A549 (cell line): ENCODE data around the gene LCE1A. TPM values are rescaled to one million over a fixed set of nuclear protein-coding genes. Genes with fewer than 3 reads are reported as not detected.

ENCODE experiments used
- ATAC-seq, 2 experiments: fragments of 200-7000 bp in 1 of 2; fragments of >200 bp in 1 of 2; cut with Nextera tagmentation in 1 of 2; cut with Tn5 transposase in 1 of 2; 3 replicates each; pipeline versions ENCODE4 v1.8.0 to v1.9.1; 2018 to 2020; ENCODE audit warnings: mild to moderate bottlenecking in 1 of 2, moderate library complexity in 1 of 2
- CTCF ChIA-PET: fragments of 300-600 bp; sonication (Branson Sonifier 250); formaldehyde crosslinking; extraction: SDS; loops from one replicate; lab custom pipeline; 2021; ENCODE audit warnings: antibody characterized with exemption, inconsistent platforms; lab: Yijun Ruan, JAX
- POLR2A ChIA-PET: fragments of 350-600 bp; formaldehyde crosslinking; extraction: SDS; loops from one replicate; lab custom pipeline; 2021; ENCODE audit warnings: antibody characterized with exemption, inconsistent platforms; lab: Yijun Ruan, JAX
- DNase-seq, 2 experiments: peaks; one replicate each; pipeline versions ENCODE4 v3.0.0 to v3.0.0-alpha.2; 2011 to 2016; ENCODE audit warnings: low read depth in 1 of 2, low spot score in 1 of 2
- FAIRE-seq: peaks from 2 replicates; lab custom pipeline; 2011; peaks lifted over from hg19 to GRCh38; lab: Jason Lieb, UNC
- H3K27ac ChIP-seq, 2 experiments: fragments of >200 bp; sonication (Bioruptor Twin); formaldehyde crosslinking; 3 replicates each; pipeline ENCODE4 v1.5.1; 2016 to 2017
- H3K4me1 ChIP-seq: fragments of >200 bp; sonication (Bioruptor Twin); formaldehyde crosslinking; 3 replicates; pipeline ENCODE4 v1.6.1; 2016
- H3K4me2 ChIP-seq: fragments of >200 bp; sonication (Bioruptor Twin); formaldehyde crosslinking; 3 replicates; pipeline ENCODE4 v1.6.1; 2016
- H3K4me3 ChIP-seq: fragments of >200 bp; sonication (Bioruptor Twin); formaldehyde crosslinking; 3 replicates; pipeline ENCODE4 v1.5.1; 2016
- H3K9me3 ChIP-seq: fragments of >200 bp; sonication (Bioruptor Twin); formaldehyde crosslinking; 3 replicates; pipeline ENCODE4 v1.6.1; 2016
- CBX8 ChIP-seq: fragments of 200-600 bp; sonication (generic); IDR thresholded peaks from 2 replicates; pipeline ENCODE4 v1.6.1; 2016
- HOXB13 ChIP-seq: fragments of 250-450 bp; sonication (Bioruptor Pico); IDR thresholded peaks from 2 replicates; pipeline ENCODE4 v1.5.0; 2020; ENCODE audit warnings: low read depth, mild to moderate bottlenecking, moderate library complexity
- PHF8 ChIP-seq: fragments of 200-600 bp; sonication (generic); IDR thresholded peaks from 2 replicates; pipeline ENCODE4 v1.6.1; 2016; ENCODE audit warnings: low read depth, mild to moderate bottlenecking, antibody characterized with exemption, moderate library complexity, borderline replicate concordance
- RNF2 ChIP-seq: fragments of 200-600 bp; sonication (generic); IDR thresholded peaks from 2 replicates; pipeline ENCODE4 v1.6.1; 2016; ENCODE audit warnings: low read depth, mild to moderate bottlenecking, antibody characterized with exemption, moderate library complexity, borderline replicate concordance
- SMC3 ChIP-seq: fragments of >200 bp; sonication (Bioruptor Twin); formaldehyde crosslinking; IDR thresholded peaks from 3 replicates; pipeline ENCODE4 v1.6.1; 2018; ENCODE audit warnings: inconsistent platforms
- WGBS: methylation state at CpG from one replicate; pipeline ENCODE4 v1.1.6; 2017; ENCODE audit errors: missing lambda C conversion rate; 5-methylcytosine and 5-hydroxymethylcytosine counted together
- polyA plus RNA-seq, 4 experiments: library from polyadenylated mRNA; depleted of rRNA in 3 of 4; stranded (reverse); fragments of >200 nt; fragmentation: RNase III in 1 of 4; extraction: RNeasy Plus Mini Kit Qiagen cat#74134 plus additional on column Dnase treatment in 1 of 4; gene quantifications; 2 replicates in 3 of 4; 3 replicates in 1 of 4; pipeline ENCODE4 v1.2.3, GENCODE V29; 2011 to 2017
- TF ChIP-seq, protein P1 (sequence below): fragments of 150-350 bp; IDR thresholded peaks from 2 replicates; pipeline ENCODE4 v1.6.1; 2014; ENCODE audit warnings: low read depth, mild to moderate bottlenecking, low read length
- TF ChIP-seq, protein P2 (sequence below): IDR thresholded peaks from 2 replicates; pipeline ENCODE4 v1.6.1; 2012

Gene LCE1A
- polyA plus RNA-seq, 2 of the 4 experiments (the other 2 are of a cell fraction): not detected

DNA sequence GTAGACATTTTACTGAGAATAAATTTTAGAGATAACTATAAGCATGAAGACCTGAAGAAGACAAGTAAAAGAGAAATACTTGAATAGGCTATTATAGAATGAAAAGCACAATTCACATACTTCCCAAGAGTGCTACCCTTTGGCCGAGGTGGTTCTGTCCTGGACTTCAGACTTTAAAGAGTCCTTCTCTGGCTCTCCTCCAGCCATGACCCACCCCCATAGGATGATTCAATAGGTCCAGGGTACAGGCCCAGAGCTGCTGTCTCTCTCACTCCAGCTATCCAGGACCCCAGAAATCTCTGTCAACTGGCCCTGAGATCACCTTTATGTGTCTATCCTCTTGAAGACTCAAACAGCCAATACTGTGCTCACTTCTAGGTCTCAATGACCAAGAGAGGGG is 49.6 kb downstream of the LCE1A start:
- FAIRE-seq: no peak
- no peak for ATAC-seq
- no peak overlapping the region for H3K4me2 ChIP-seq
- POLR2A ChIA-PET: no interaction called here
- H3K9me3 ChIP-seq: no peaks in the 10 kb centered on the region
- DNase-seq: no peak
- CTCF ChIA-PET: interaction anchor here (1.6 kb wide), 1 partner anchor 49 kb away, joined by 10 read pairs; no protein-coding TSS in a partner anchor
- WGBS: 4% methylated on average over 1 of the region's 1 CpG
- no peaks in the 10 kb centered on the region for H3K4me1 ChIP-seq
- TF ChIP-seq, protein P1, sequence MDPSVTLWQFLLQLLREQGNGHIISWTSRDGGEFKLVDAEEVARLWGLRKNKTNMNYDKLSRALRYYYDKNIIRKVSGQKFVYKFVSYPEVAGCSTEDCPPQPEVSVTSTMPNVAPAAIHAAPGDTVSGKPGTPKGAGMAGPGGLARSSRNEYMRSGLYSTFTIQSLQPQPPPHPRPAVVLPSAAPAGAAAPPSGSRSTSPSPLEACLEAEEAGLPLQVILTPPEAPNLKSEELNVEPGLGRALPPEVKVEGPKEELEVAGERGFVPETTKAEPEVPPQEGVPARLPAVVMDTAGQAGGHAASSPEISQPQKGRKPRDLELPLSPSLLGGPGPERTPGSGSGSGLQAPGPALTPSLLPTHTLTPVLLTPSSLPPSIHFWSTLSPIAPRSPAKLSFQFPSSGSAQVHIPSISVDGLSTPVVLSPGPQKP: no peak
- TF ChIP-seq PHF8 (no peak), HOXB13 (CRISPR knock-in tag) (no peak), RNF2 (no peak), SMC3 (no peak), CBX8 (no peak)
- TF ChIP-seq, protein P2, sequence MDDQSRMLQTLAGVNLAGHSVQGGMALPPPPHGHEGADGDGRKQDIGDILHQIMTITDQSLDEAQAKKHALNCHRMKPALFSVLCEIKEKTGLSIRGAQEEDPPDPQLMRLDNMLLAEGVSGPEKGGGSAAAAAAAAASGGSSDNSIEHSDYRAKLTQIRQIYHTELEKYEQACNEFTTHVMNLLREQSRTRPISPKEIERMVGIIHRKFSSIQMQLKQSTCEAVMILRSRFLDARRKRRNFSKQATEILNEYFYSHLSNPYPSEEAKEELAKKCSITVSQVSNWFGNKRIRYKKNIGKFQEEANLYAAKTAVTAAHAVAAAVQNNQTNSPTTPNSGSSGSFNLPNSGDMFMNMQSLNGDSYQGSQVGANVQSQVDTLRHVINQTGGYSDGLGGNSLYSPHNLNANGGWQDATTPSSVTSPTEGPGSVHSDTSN: no peak
- no peak overlapping the region for H3K27ac ChIP-seq
- no peak overlapping the region for H3K4me3 ChIP-seq

Other genes starting within 250 kb of the LCE1A start
- 0.23 and 0.36 TPM in 2 replicates for gene LCE3D, start 247.0 kb upstream of the LCE1A start, polyA plus RNA-seq (2011; rRNA removed)
- gene LCE3D, start 247.0 kb upstream of the LCE1A start, polyA plus RNA-seq (2017; fragmentation: RNase III; extraction: RNeasy Plus Mini Kit Qiagen cat#74134 plus additional on column Dnase treatment): 0.18 to 0.39 TPM (median 0.18 TPM) in 3 replicates
- gene LCE3C, start 227.2 kb upstream of the LCE1A start, polyA plus RNA-seq (2011; rRNA removed): not detected in 2 replicates
- gene LCE3C, start 227.2 kb upstream of the LCE1A start, polyA plus RNA-seq (2017; fragmentation: RNase III; extraction: RNeasy Plus Mini Kit Qiagen cat#74134 plus additional on column Dnase treatment): not detected in 3 replicates
- gene LCE3B, start 213.7 kb upstream of the LCE1A start, polyA plus RNA-seq (2011; rRNA removed): not detected in 2 replicates
- gene LCE3B, start 213.7 kb upstream of the LCE1A start, polyA plus RNA-seq (2017; fragmentation: RNase III; extraction: RNeasy Plus Mini Kit Qiagen cat#74134 plus additional on column Dnase treatment): not detected in 3 replicates
- gene LCE3A, start 204.4 kb upstream of the LCE1A start, polyA plus RNA-seq (2011; rRNA removed): not detected in 2 replicates
- not detected in 3 replicates for gene LCE3A, start 204.4 kb upstream of the LCE1A start, polyA plus RNA-seq (2017; fragmentation: RNase III; extraction: RNeasy Plus Mini Kit Qiagen cat#74134 plus additional on column Dnase treatment)
- gene LCE2D, start 164.1 kb upstream of the LCE1A start, polyA plus RNA-seq (2011; rRNA removed): not detected in 2 replicates
- not detected in 3 replicates for gene LCE2D, start 164.1 kb upstream of the LCE1A start, polyA plus RNA-seq (2017; fragmentation: RNase III; extraction: RNeasy Plus Mini Kit Qiagen cat#74134 plus additional on column Dnase treatment)
- gene LCE2C, start 152.2 kb upstream of the LCE1A start, polyA plus RNA-seq (2011; rRNA removed): not detected in 2 replicates
- gene LCE2C, start 152.2 kb upstream of the LCE1A start, polyA plus RNA-seq (2017; fragmentation: RNase III; extraction: RNeasy Plus Mini Kit Qiagen cat#74134 plus additional on column Dnase treatment): not detected in 3 replicates
- not detected in 2 replicates for gene LCE2B, start 141.3 kb upstream of the LCE1A start, polyA plus RNA-seq (2011; rRNA removed)
- not detected in 3 replicates for gene LCE2B, start 141.3 kb upstream of the LCE1A start, polyA plus RNA-seq (2017; fragmentation: RNase III; extraction: RNeasy Plus Mini Kit Qiagen cat#74134 plus additional on column Dnase treatment)
- gene LCE2A, start 129.1 kb upstream of the LCE1A start, polyA plus RNA-seq (2011; rRNA removed): not detected in 2 replicates
- gene LCE2A, start 129.1 kb upstream of the LCE1A start, polyA plus RNA-seq (2017; fragmentation: RNase III; extraction: RNeasy Plus Mini Kit Qiagen cat#74134 plus additional on column Dnase treatment): not detected in 3 replicates
- not detected in 2 replicates for gene LCE4A, start 119.3 kb upstream of the LCE1A start, polyA plus RNA-seq (2011; rRNA removed)
- not detected in 3 replicates for gene LCE4A, start 119.3 kb upstream of the LCE1A start, polyA plus RNA-seq (2017; fragmentation: RNase III; extraction: RNeasy Plus Mini Kit Qiagen cat#74134 plus additional on column Dnase treatment)
- not detected in 2 replicates for gene KPRP, start 69.4 kb upstream of the LCE1A start, polyA plus RNA-seq (2011; rRNA removed)
- gene KPRP, start 69.4 kb upstream of the LCE1A start, polyA plus RNA-seq (2017; fragmentation: RNase III; extraction: RNeasy Plus Mini Kit Qiagen cat#74134 plus additional on column Dnase treatment): not detected in 3 replicates
- not detected in 2 replicates for gene LCE1F, start 52.3 kb upstream of the LCE1A start, polyA plus RNA-seq (2011; rRNA removed)
- gene LCE1F, start 52.3 kb upstream of the LCE1A start, polyA plus RNA-seq (2017; fragmentation: RNase III; extraction: RNeasy Plus Mini Kit Qiagen cat#74134 plus additional on column Dnase treatment): not detected in 3 replicates
- gene LCE1E, start 41.2 kb upstream of the LCE1A start, polyA plus RNA-seq (2011; rRNA removed): not detected in 2 replicates
- gene LCE1E, start 41.2 kb upstream of the LCE1A start, polyA plus RNA-seq (2017; fragmentation: RNase III; extraction: RNeasy Plus Mini Kit Qiagen cat#74134 plus additional on column Dnase treatment): not detected in 3 replicates
- gene LCE1D, start 30.8 kb upstream of the LCE1A start, polyA plus RNA-seq (2011; rRNA removed): not detected in 2 replicates
- not detected in 3 replicates for gene LCE1D, start 30.8 kb upstream of the LCE1A start, polyA plus RNA-seq (2017; fragmentation: RNase III; extraction: RNeasy Plus Mini Kit Qiagen cat#74134 plus additional on column Dnase treatment)
- not detected in 2 replicates for gene LCE1C, start 20.8 kb upstream of the LCE1A start, polyA plus RNA-seq (2011; rRNA removed)
- not detected in 3 replicates for gene LCE1C, start 20.8 kb upstream of the LCE1A start, polyA plus RNA-seq (2017; fragmentation: RNase III; extraction: RNeasy Plus Mini Kit Qiagen cat#74134 plus additional on column Dnase treatment)
- gene LCE1B, start 15.5 kb upstream of the LCE1A start, polyA plus RNA-seq (2011; rRNA removed): not detected in 2 replicates
- gene LCE1B, start 15.5 kb upstream of the LCE1A start, polyA plus RNA-seq (2017; fragmentation: RNase III; extraction: RNeasy Plus Mini Kit Qiagen cat#74134 plus additional on column Dnase treatment): not detected in 3 replicates
- gene LCE6A, start 15.4 kb downstream of the LCE1A start, polyA plus RNA-seq (2011; rRNA removed): not detected in 2 replicates
- not detected in 3 replicates for gene LCE6A, start 15.4 kb downstream of the LCE1A start, polyA plus RNA-seq (2017; fragmentation: RNase III; extraction: RNeasy Plus Mini Kit Qiagen cat#74134 plus additional on column Dnase treatment)
- not detected in 2 replicates for gene LCE7A, start 32.5 kb downstream of the LCE1A start, polyA plus RNA-seq (2011; rRNA removed)
- gene LCE7A, start 32.5 kb downstream of the LCE1A start, polyA plus RNA-seq (2017; fragmentation: RNase III; extraction: RNeasy Plus Mini Kit Qiagen cat#74134 plus additional on column Dnase treatment): not detected in 3 replicates
- gene SMCP, start 50.8 kb downstream of the LCE1A start, polyA plus RNA-seq (2011; rRNA removed): not detected in 2 replicates
- gene SMCP, start 50.8 kb downstream of the LCE1A start, polyA plus RNA-seq (2017; fragmentation: RNase III; extraction: RNeasy Plus Mini Kit Qiagen cat#74134 plus additional on column Dnase treatment): not detected in 3 replicates
- not detected in 2 replicates for gene IVL, start 81.1 kb downstream of the LCE1A start, polyA plus RNA-seq (2011; rRNA removed)
- gene IVL, start 81.1 kb downstream of the LCE1A start, polyA plus RNA-seq (2017; fragmentation: RNase III; extraction: RNeasy Plus Mini Kit Qiagen cat#74134 plus additional on column Dnase treatment): not detected in 3 replicates
- not detected in 2 replicates for gene SPRR5, start 119.7 kb downstream of the LCE1A start, polyA plus RNA-seq (2011; rRNA removed)
- not detected in 3 replicates for gene SPRR5, start 119.7 kb downstream of the LCE1A start, polyA plus RNA-seq (2017; fragmentation: RNase III; extraction: RNeasy Plus Mini Kit Qiagen cat#74134 plus additional on column Dnase treatment)
- gene SPRR4, start 143.2 kb downstream of the LCE1A start, polyA plus RNA-seq (2011; rRNA removed): not detected in 2 replicates
- gene SPRR4, start 143.2 kb downstream of the LCE1A start, polyA plus RNA-seq (2017; fragmentation: RNase III; extraction: RNeasy Plus Mini Kit Qiagen cat#74134 plus additional on column Dnase treatment): not detected in 3 replicates
- not detected in 2 replicates for gene SPRR1A, start 156.6 kb downstream of the LCE1A start, polyA plus RNA-seq (2011; rRNA removed)
- gene SPRR1A, start 156.6 kb downstream of the LCE1A start, polyA plus RNA-seq (2017; fragmentation: RNase III; extraction: RNeasy Plus Mini Kit Qiagen cat#74134 plus additional on column Dnase treatment): not detected in 3 replicates
- not detected in 2 replicates for gene SPRR3, start 174.3 kb downstream of the LCE1A start, polyA plus RNA-seq (2011; rRNA removed)
- gene SPRR3, start 174.3 kb downstream of the LCE1A start, polyA plus RNA-seq (2017; fragmentation: RNase III; extraction: RNeasy Plus Mini Kit Qiagen cat#74134 plus additional on column Dnase treatment): not detected in 3 replicates
- gene SPRR1B, start 203.7 kb downstream of the LCE1A start, polyA plus RNA-seq (2011; rRNA removed): not detected in 2 replicates
- gene SPRR1B, start 203.7 kb downstream of the LCE1A start, polyA plus RNA-seq (2017; fragmentation: RNase III; extraction: RNeasy Plus Mini Kit Qiagen cat#74134 plus additional on column Dnase treatment): not detected in 3 replicates
- gene SPRR2D, start 213.6 kb downstream of the LCE1A start, polyA plus RNA-seq (2011; rRNA removed): not detected in 2 replicates
- not detected in 3 replicates for gene SPRR2D, start 213.6 kb downstream of the LCE1A start, polyA plus RNA-seq (2017; fragmentation: RNase III; extraction: RNeasy Plus Mini Kit Qiagen cat#74134 plus additional on column Dnase treatment)
- not detected in 2 replicates for gene SPRR2A, start 230.0 kb downstream of the LCE1A start, polyA plus RNA-seq (2011; rRNA removed)
- not detected in 3 replicates for gene SPRR2A, start 230.0 kb downstream of the LCE1A start, polyA plus RNA-seq (2017; fragmentation: RNase III; extraction: RNeasy Plus Mini Kit Qiagen cat#74134 plus additional on column Dnase treatment)
- not detected in 2 replicates for gene SPRR2B, start 244.1 kb downstream of the LCE1A start, polyA plus RNA-seq (2011; rRNA removed)
- not detected in 3 replicates for gene SPRR2B, start 244.1 kb downstream of the LCE1A start, polyA plus RNA-seq (2017; fragmentation: RNase III; extraction: RNeasy Plus Mini Kit Qiagen cat#74134 plus additional on column Dnase treatment)